ENCODE data around the gene LTBP4.
"Not testable (repeated sequence)": the region's sequence is repeated elsewhere in the genome, so short reads cannot be mapped to it uniquely, and the experiment has no call there.

The LTBP4 gene

DNA sequence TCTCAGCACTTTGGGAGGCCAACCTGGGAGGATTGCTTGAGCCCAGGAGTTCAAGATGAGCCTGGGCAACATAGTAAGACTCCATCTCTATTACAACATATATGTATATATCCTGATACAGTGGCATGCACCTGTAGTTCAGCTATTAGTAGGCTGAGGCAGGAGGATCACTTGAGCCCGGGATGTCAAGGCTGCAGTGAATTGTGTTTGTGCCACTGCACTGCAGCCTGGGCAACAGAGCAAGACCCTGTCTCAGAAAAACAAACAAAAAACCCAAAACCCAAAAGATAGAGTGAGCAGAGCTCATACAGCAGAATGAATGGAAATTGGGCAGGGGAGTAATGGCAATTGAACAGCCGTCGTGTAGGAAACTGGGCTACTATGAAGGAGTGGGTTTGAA lies 41.8 kb upstream of the LTBP4 start:
- H3K9me2 ChIP-seq (replicated peaks; ENCODE audit: control insufficient read depth, low read length): no peaks in the 10 kb centered on the region
- no peaks in the 10 kb centered on the region for H3F3A ChIP-seq (ENCODE audit: control insufficient read depth, insufficient read depth)
- H3K9me3 ChIP-seq (ENCODE audit: control insufficient read depth, insufficient read depth, low read length): no peaks in the 10 kb centered on the region
- no peaks in the 10 kb centered on the region for H3K4me1 ChIP-seq (ENCODE audit: control insufficient read depth, low read length)
- TF ChIP-seq, protein P1, sequence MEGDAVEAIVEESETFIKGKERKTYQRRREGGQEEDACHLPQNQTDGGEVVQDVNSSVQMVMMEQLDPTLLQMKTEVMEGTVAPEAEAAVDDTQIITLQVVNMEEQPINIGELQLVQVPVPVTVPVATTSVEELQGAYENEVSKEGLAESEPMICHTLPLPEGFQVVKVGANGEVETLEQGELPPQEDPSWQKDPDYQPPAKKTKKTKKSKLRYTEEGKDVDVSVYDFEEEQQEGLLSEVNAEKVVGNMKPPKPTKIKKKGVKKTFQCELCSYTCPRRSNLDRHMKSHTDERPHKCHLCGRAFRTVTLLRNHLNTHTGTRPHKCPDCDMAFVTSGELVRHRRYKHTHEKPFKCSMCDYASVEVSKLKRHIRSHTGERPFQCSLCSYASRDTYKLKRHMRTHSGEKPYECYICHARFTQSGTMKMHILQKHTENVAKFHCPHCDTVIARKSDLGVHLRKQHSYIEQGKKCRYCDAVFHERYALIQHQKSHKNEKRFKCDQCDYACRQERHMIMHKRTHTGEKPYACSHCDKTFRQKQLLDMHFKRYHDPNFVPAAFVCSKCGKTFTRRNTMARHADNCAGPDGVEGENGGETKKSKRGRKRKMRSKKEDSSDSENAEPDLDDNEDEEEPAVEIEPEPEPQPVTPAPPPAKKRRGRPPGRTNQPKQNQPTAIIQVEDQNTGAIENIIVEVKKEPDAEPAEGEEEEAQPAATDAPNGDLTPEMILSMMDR (IDR thresholded peaks at IDR 0.05; ENCODE audit: low read depth, low read length, poor library complexity, severe bottlenecking): no peak
- TF ChIP-seq EZH2phosphoT487 (IDR thresholded peaks at IDR 0.05; ENCODE audit: borderline replicate concordance, low read length): no peak
- no peaks in the 10 kb centered on the region for H4K20me1 ChIP-seq (ENCODE audit: control insufficient read depth, insufficient read depth, low read depth, low read length)
- H3K4me2 ChIP-seq (ENCODE audit: low read length): no peak overlapping the region
- H3K79me2 ChIP-seq (ENCODE audit: control insufficient read depth, low read length): no peaks in the 10 kb centered on the region
- H3K4me3 ChIP-seq (ENCODE audit: low read length): no peak overlapping the region
- no peaks in the 10 kb centered on the region for H3K36me3 ChIP-seq (ENCODE audit: control insufficient read depth, low read length)
- H3K27me3 ChIP-seq (ENCODE audit: control insufficient read depth, low read length): no peaks in the 10 kb centered on the region
- H3K27ac ChIP-seq (ENCODE audit: low read depth, low read length): no peak overlapping the region

DNA sequence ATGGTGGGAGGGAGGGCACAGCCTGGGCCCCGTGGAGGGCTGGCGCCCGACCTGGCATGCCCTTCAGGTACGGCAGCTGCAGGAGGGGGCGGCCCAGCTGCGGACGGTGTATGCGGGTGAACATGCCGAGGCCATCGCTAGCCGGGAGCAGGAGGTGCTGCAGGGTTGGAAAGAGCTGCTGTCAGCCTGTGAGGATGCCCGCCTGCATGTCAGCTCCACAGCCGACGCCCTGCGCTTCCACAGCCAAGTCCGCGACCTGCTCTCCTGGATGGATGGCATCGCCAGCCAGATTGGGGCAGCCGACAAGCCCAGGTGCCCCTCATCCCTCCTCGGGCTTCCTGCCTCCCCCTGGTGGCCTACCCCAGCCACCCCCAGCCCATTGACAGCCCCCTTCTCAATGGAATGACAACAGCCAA lies 41.1 kb upstream of the LTBP4 start:
- Histone ChIP-seq H3K9me3 (ENCODE audit: control insufficient read depth, insufficient read depth, low read length) (no peaks in the 10 kb centered on the region), H3K4me3 (ENCODE audit: low read length) (no peak overlapping the region), H3K9me2 (replicated peaks; ENCODE audit: control insufficient read depth, low read length) (no peaks in the 10 kb centered on the region), H3K79me2 (ENCODE audit: control insufficient read depth, low read length) (no peaks in the 10 kb centered on the region), H3F3A (ENCODE audit: control insufficient read depth, insufficient read depth) (no peaks in the 10 kb centered on the region), H3K36me3 (ENCODE audit: control insufficient read depth, low read length) (no peaks in the 10 kb centered on the region), H3K27me3 (ENCODE audit: control insufficient read depth, low read length) (no peaks in the 10 kb centered on the region), H4K20me1 (ENCODE audit: control insufficient read depth, insufficient read depth, low read depth, low read length) (no peaks in the 10 kb centered on the region), H3K4me1 (ENCODE audit: control insufficient read depth, low read length) (no peaks in the 10 kb centered on the region), H3K27ac (ENCODE audit: low read depth, low read length) (no peak overlapping the region), H3K4me2 (ENCODE audit: low read length) (no peak overlapping the region)
- TF ChIP-seq, protein P1 (IDR thresholded peaks at IDR 0.05; ENCODE audit: low read depth, low read length, poor library complexity, severe bottlenecking): no peak
- no peak for TF ChIP-seq EZH2phosphoT487 (IDR thresholded peaks at IDR 0.05; ENCODE audit: borderline replicate concordance, low read length)

DNA sequence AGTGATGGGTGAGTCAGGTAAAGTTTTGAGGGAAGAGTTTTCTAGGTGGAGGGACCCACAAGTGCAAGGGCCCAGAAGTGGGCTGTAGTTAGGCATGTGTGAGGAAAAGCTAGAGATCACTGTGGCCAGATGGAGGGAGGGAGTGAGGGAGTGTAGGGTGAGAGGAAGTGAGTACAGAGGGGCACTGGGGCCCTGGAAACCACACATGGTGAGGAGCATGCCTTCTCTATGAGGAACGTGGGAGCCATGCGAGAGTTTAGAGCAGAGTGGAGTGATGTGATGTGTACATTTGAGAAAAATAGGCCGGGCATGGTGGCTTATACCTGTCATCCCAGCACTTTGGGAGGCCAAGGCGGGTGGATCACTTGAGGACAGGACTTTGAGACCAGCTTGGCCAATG lies 39.2 kb upstream of the LTBP4 start:
- Histone ChIP-seq H3K4me3 (ENCODE audit: low read length) (no peak overlapping the region), H3K27me3 (ENCODE audit: control insufficient read depth, low read length) (peaks cover 12% of the 10 kb centered on the region), H3K9me3 (ENCODE audit: control insufficient read depth, insufficient read depth, low read length) (no peaks in the 10 kb centered on the region), H3K4me2 (ENCODE audit: low read length) (no peak overlapping the region), H4K20me1 (ENCODE audit: control insufficient read depth, insufficient read depth, low read depth, low read length) (no peaks in the 10 kb centered on the region), H3K79me2 (ENCODE audit: control insufficient read depth, low read length) (no peaks in the 10 kb centered on the region), H3K9me2 (replicated peaks; ENCODE audit: control insufficient read depth, low read length) (no peaks in the 10 kb centered on the region), H3K4me1 (ENCODE audit: control insufficient read depth, low read length) (no peaks in the 10 kb centered on the region), H3F3A (ENCODE audit: control insufficient read depth, insufficient read depth) (no peaks in the 10 kb centered on the region), H3K27ac (ENCODE audit: low read depth, low read length) (no peak overlapping the region), H3K36me3 (ENCODE audit: control insufficient read depth, low read length) (no peaks in the 10 kb centered on the region)
- no peak for TF ChIP-seq EZH2phosphoT487 (IDR thresholded peaks at IDR 0.05; ENCODE audit: borderline replicate concordance, low read length)
- TF ChIP-seq, protein P1 (IDR thresholded peaks at IDR 0.05; ENCODE audit: low read depth, low read length, poor library complexity, severe bottlenecking): no peak

DNA sequence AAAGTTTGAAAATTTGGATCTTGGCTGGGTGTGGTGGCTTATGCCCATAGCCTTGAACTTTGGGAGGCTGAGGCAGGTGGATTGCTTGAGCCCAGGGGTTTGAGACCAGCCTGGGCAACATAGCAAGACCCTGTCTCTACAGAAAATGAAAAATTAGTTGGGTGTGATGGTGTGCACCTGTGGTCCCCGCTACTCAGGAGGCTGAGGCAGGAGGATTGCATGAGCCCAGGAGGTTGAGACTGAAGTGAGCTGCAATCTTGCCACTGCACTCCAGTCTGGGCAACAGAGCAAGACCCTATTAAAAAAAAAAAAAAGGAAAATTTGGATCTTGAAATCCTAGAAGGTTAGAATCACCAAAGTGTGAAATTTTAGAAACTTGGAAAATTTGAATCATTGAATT lies 36.6 kb upstream of the LTBP4 start:
- H3K36me3 ChIP-seq (ENCODE audit: control insufficient read depth, low read length); H3K4me1 ChIP-seq (ENCODE audit: control insufficient read depth, low read length); H3K27ac ChIP-seq (ENCODE audit: low read depth, low read length); H3K9me2 ChIP-seq (replicated peaks; ENCODE audit: control insufficient read depth, low read length); H3K4me2 ChIP-seq (ENCODE audit: low read length); H3K79me2 ChIP-seq (ENCODE audit: control insufficient read depth, low read length); H3K4me3 ChIP-seq (ENCODE audit: low read length); H3K9me3 ChIP-seq (ENCODE audit: control insufficient read depth, insufficient read depth, low read length); H4K20me1 ChIP-seq (ENCODE audit: control insufficient read depth, insufficient read depth, low read depth, low read length); H3F3A ChIP-seq (ENCODE audit: control insufficient read depth, insufficient read depth): not testable (repeated sequence)
- H3K27me3 ChIP-seq (ENCODE audit: control insufficient read depth, low read length): peaks cover 33% of the 10 kb centered on the region
